ENCODE results near the gene FANCI. TPM values are rescaled to one million over a fixed set of nuclear protein-coding genes. Genes with fewer than 3 reads are reported as not detected.

FANCI gene
- polyA plus RNA-seq, 2 donors = 6.6 to 10.4 TPM

DNA sequence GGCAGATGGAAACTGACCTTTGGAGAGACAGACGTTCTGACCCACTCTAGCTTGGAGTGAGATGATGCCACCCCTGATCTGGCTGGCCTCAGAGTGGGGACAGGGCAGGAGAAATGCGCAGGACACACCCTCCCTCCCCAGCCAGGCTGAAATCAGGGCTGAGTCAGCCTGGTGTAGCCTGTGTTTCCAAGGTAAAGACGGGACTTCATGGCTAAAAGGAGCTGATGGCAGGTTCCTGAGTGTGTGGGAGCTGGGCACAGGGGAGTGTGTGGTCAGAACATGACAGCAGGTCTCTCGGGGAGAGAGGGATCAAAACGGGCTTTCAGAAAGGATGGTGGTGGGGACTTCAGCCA, 105.4 kb downstream of the FANCI start:
- Histone ChIP-seq H3K4me1 (ENCODE audit: control insufficient read depth in 2 of 2, insufficient read depth in 2 of 2, low read length in 1 of 2) (no peaks in the 10 kb centered on the region), H3K4me3 (ENCODE audit: low read depth in 1 of 2, low read length in 2 of 2) (no peak overlapping the region), H3K9me3 (ENCODE audit: control insufficient read depth in 2 of 2, insufficient read depth in 1 of 2, low read depth in 1 of 2, low read length in 1 of 2) (no peaks in the 10 kb centered on the region), H3K27ac (ENCODE audit: low read depth in 2 of 2, low read length in 1 of 2) (no peak overlapping the region), H3K36me3 (ENCODE audit: control insufficient read depth in 2 of 2, insufficient read depth in 2 of 2, low read length in 1 of 2) (no peaks in the 10 kb centered on the region), H3K27me3 (ENCODE audit: control insufficient read depth in 1 of 2, insufficient read depth in 2 of 2, low read length in 2 of 2) (no peaks in the 10 kb centered on the region)
- WGBS, 2 donors = 67 to 69% methylated on average over 5 of the region's 5 CpGs

DNA sequence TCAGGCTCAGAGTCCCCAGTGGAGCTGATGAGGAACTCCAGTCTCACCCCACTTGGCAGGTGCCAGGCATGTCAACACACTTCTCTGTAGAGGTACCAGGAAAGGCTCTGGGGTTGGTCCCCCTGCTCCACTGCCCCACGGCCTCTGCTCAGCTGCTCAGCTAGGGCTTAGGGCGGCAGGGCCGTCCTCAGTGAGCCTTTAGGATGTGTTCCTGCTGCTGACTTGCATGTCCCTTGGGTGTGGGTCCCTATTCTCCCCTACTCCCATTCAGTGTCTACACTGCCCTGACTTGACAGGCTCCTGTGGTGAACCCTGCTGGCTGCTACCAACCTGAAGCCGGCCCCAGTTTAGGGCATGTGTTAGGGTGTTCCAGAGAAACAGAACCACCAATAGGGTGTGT, 108.7 kb downstream of the FANCI start:
- no peaks in the 10 kb centered on the region for H3K36me3 ChIP-seq (ENCODE audit: control insufficient read depth in 2 of 2, insufficient read depth in 2 of 2, low read length in 1 of 2)
- H3K9me3 ChIP-seq (ENCODE audit: control insufficient read depth in 2 of 2, insufficient read depth in 1 of 2, low read depth in 1 of 2, low read length in 1 of 2) = no peaks in the 10 kb centered on the region
- H3K27me3 ChIP-seq (ENCODE audit: control insufficient read depth in 1 of 2, insufficient read depth in 2 of 2, low read length in 2 of 2) = peaks cover 2 to 4% of the 10 kb centered on the region in 2 donors
- H3K27ac ChIP-seq (ENCODE audit: low read depth in 2 of 2, low read length in 1 of 2) = no peak overlapping the region
- 63 to 68% methylated on average over 4 of the region's 4 CpGs for WGBS, 2 donors
- H3K4me3 ChIP-seq (ENCODE audit: low read depth in 1 of 2, low read length in 2 of 2) = no peak overlapping the region
- H3K4me1 ChIP-seq (ENCODE audit: control insufficient read depth in 2 of 2, insufficient read depth in 2 of 2, low read length in 1 of 2) = no peaks in the 10 kb centered on the region

DNA sequence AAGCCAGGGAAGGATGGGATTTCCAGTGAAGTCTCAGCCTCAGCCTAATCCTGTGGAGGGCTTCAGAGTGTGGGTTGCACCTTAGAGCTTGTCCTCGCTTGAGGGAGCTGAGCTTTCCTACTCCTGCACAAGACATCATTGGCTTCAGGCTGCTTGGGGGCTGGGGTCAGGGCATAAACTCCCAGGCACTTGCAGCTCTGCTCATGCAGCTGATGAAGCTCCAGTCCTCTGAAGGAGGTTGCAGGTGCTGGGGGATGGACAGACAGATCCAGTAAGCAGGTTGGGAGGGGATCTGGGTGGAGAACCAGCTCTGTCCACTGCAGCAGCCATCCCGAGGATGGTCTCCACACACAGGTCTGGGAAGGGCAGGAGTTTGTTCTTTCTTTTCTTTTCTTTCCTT, 110.2 kb downstream of the FANCI start:
- H3K4me1 ChIP-seq (ENCODE audit: control insufficient read depth in 2 of 2, insufficient read depth in 2 of 2, low read length in 1 of 2) = peaks cover 0 to 6% of the 10 kb centered on the region in 2 donors
- no peak overlapping the region for H3K4me3 ChIP-seq (ENCODE audit: low read depth in 1 of 2, low read length in 2 of 2)
- peaks cover 2 to 9% of the 10 kb centered on the region in 2 donors for H3K27me3 ChIP-seq (ENCODE audit: control insufficient read depth in 1 of 2, insufficient read depth in 2 of 2, low read length in 2 of 2)
- no peaks in the 10 kb centered on the region for H3K9me3 ChIP-seq (ENCODE audit: control insufficient read depth in 2 of 2, insufficient read depth in 1 of 2, low read depth in 1 of 2, low read length in 1 of 2)
- no peaks in the 10 kb centered on the region for H3K36me3 ChIP-seq (ENCODE audit: control insufficient read depth in 2 of 2, insufficient read depth in 2 of 2, low read length in 1 of 2)
- H3K27ac ChIP-seq (ENCODE audit: low read depth in 2 of 2, low read length in 1 of 2) = no peak overlapping the region
- 72 to 74% methylated on average over 2 of the region's 2 CpGs for WGBS, 2 donors

DNA sequence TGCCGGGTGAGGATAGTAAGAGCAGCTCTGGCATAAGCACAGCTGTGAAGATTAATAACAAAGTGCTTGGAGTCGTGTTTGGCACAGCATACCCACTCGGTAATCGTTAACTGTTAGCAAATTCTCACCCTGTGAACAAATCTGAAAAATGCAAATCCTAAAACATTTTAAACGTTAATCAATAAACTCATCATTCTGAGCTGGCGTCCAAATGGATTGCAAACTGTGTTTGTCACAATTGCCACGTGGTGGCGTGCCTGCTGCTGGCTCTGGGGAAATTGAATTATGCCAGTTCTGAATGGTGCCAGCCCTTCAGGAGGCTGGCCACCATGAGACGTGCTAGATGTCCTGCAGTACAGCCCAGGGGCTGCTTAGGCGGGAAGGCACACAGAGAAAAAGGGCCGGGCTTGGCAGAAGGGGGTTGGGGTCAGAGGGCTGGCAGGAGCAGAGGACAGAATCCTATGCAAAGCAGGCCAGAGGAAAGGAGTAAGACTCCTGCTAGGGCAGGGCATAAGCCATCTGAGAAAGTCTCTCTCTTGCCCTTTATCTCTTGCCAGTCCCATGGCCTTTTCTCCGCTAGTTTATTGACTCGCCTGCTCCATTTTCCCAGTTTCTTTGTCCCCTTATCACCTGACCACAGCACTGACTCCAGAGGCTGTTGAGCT, 113.0 kb downstream of the FANCI start:
- no peak overlapping the region for H3K4me3 ChIP-seq (ENCODE audit: low read depth in 1 of 2, low read length in 2 of 2)
- H3K27me3 ChIP-seq (ENCODE audit: control insufficient read depth in 1 of 2, insufficient read depth in 2 of 2, low read length in 2 of 2) = peaks cover 7 to 9% of the 10 kb centered on the region in 2 donors
- H3K36me3 ChIP-seq (ENCODE audit: control insufficient read depth in 2 of 2, insufficient read depth in 2 of 2, low read length in 1 of 2) = no peaks in the 10 kb centered on the region
- WGBS, 2 donors = 25 to 30% methylated on average over 13 of the region's 13 CpGs
- H3K27ac ChIP-seq (ENCODE audit: low read depth in 2 of 2, low read length in 1 of 2) = no peak overlapping the region
- H3K9me3 ChIP-seq (ENCODE audit: control insufficient read depth in 2 of 2, insufficient read depth in 1 of 2, low read depth in 1 of 2, low read length in 1 of 2) = peaks cover 0 to 5% of the 10 kb centered on the region in 2 donors
- peaks cover 0 to 9% of the 10 kb centered on the region in 2 donors for H3K4me1 ChIP-seq (ENCODE audit: control insufficient read depth in 2 of 2, insufficient read depth in 2 of 2, low read length in 1 of 2)

DNA sequence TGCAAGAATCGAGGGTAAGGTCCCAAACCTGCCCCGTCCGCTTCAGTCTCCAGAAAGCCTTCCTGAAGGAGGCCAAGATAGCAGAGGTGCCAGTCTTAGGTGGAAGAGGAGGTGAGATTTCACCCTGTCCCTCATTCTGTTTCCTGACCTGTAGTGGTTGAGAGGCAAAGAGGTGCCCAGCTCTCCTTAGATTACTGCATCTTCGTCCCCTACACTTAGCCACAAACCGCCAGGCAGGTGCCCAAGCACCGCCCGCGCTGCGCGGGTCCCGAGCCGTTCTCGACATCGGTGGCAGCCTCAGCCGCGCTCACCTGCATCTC, 114.6 kb downstream of the FANCI start:
- Histone ChIP-seq H3K9me3 (ENCODE audit: control insufficient read depth in 2 of 2, insufficient read depth in 1 of 2, low read depth in 1 of 2, low read length in 1 of 2) (peaks cover 0 to 8% of the 10 kb centered on the region in 2 donors), H3K27ac (ENCODE audit: low read depth in 2 of 2, low read length in 1 of 2) (no peak overlapping the region), H3K27me3 (ENCODE audit: control insufficient read depth in 1 of 2, insufficient read depth in 2 of 2, low read length in 2 of 2) (peaks cover 9 to 18% of the 10 kb centered on the region in 2 donors), H3K4me1 (ENCODE audit: control insufficient read depth in 2 of 2, insufficient read depth in 2 of 2, low read length in 1 of 2) (peaks cover 6 to 15% of the 10 kb centered on the region in 2 donors), H3K36me3 (ENCODE audit: control insufficient read depth in 2 of 2, insufficient read depth in 2 of 2, low read length in 1 of 2) (no peaks in the 10 kb centered on the region), H3K4me3 (ENCODE audit: low read depth in 1 of 2, low read length in 2 of 2) (peak overlapping the region in 1 of 2 donors; percentile 25)
- WGBS, 2 donors = 5 to 7% methylated on average over 16 of the region's 16 CpGs

DNA sequence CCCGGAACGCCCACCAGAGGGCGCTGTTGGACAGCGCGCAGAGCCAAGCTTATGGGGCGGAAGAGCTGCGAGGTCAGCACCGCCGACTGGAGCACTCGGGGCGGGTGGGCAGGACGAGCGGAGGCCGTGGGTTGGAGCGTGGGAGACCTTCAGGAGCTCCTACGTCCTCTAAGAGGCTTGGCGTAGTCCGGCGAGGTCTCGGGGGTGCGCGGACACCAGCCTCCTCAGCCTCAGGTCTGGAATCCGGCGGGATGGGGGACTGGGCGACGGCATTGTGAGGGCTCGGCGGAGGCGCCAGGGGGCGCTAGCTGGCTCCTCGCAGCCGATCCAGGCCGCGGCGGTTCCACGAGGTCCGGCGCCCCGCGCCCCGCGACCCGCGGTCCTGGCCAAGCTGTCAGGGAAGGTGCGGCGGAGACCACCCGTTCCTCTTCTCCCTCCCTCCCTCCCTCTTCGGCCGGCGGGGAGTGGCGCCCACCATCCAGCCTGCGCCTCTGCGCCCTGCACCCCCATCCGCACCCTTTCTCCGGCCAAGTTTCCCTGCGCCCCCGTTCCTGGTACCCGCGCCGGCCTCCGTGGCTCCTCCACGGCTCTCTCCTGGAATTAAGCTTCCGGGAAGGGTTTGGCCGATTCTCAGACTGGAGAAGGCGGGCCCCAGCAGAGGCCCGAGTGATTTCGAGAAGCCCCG, 115.1 kb downstream of the FANCI start:
- H3K4me3 ChIP-seq (ENCODE audit: low read depth in 1 of 2, low read length in 2 of 2) = peak overlapping the region; percentile 25 to 47
- H3K9me3 ChIP-seq (ENCODE audit: control insufficient read depth in 2 of 2, insufficient read depth in 1 of 2, low read depth in 1 of 2, low read length in 1 of 2) = peaks cover 0 to 8% of the 10 kb centered on the region in 2 donors
- peaks cover 6 to 15% of the 10 kb centered on the region in 2 donors for H3K4me1 ChIP-seq (ENCODE audit: control insufficient read depth in 2 of 2, insufficient read depth in 2 of 2, low read length in 1 of 2)
- peaks cover 9 to 21% of the 10 kb centered on the region in 2 donors for H3K27me3 ChIP-seq (ENCODE audit: control insufficient read depth in 1 of 2, insufficient read depth in 2 of 2, low read length in 2 of 2)
- WGBS, 2 donors = 3% methylated on average over 66 to 68 of the region's 68 CpGs
- H3K27ac ChIP-seq (ENCODE audit: low read depth in 2 of 2, low read length in 1 of 2) = no peak overlapping the region
- no peaks in the 10 kb centered on the region for H3K36me3 ChIP-seq (ENCODE audit: control insufficient read depth in 2 of 2, insufficient read depth in 2 of 2, low read length in 1 of 2)

DNA sequence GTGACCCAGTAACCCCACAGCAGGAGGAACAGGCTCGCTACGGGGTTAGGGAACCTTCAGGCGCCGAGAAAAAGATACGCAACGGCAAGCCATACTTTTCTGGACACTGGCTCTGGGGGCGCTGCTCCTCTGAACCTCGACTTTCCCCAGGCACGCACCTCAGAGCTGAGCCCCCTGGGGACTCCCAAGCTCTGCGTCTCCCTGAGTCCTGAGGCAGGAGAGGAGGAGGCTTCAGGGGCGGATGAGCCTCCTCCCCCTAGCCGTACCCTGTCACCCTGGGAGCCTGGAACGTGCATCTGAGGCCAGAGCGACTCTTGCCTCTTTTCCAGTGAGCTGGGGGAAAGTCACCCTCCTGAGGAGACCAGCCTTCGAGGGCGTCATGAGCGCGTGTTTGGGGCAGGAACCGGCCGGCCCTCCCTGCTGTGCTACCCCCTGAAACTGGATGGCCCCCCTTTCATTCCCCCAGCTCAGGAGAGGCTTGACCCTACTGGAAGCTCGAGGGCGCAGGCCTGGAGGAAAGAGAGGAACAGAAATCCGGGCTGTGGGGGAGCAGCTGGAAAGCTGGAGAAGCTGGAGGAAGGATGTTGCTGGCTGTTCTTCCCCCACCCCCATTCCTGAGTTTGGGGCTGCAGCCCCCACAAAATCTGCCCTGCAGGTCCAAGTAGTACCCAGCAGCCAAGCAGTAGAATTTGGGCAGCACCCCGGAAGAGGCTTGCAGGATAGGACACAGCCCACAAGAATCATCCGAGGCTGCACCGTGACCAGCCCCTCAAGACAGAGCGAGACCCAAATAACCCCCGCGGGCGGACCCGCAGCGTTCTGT, 115.9 kb downstream of the FANCI start:
- WGBS, 2 donors = 10 to 12% methylated on average over 32 of the region's 32 CpGs
- peaks cover 6 to 15% of the 10 kb centered on the region in 2 donors for H3K4me1 ChIP-seq (ENCODE audit: control insufficient read depth in 2 of 2, insufficient read depth in 2 of 2, low read length in 1 of 2)
- H3K4me3 ChIP-seq (ENCODE audit: low read depth in 1 of 2, low read length in 2 of 2) = no peak overlapping the region
- no peak overlapping the region for H3K27ac ChIP-seq (ENCODE audit: low read depth in 2 of 2, low read length in 1 of 2)
- H3K27me3 ChIP-seq (ENCODE audit: control insufficient read depth in 1 of 2, insufficient read depth in 2 of 2, low read length in 2 of 2) = peaks cover 9 to 23% of the 10 kb centered on the region in 2 donors
- no peaks in the 10 kb centered on the region for H3K36me3 ChIP-seq (ENCODE audit: control insufficient read depth in 2 of 2, insufficient read depth in 2 of 2, low read length in 1 of 2)
- peaks cover 0 to 8% of the 10 kb centered on the region in 2 donors for H3K9me3 ChIP-seq (ENCODE audit: control insufficient read depth in 2 of 2, insufficient read depth in 1 of 2, low read depth in 1 of 2, low read length in 1 of 2)

DNA sequence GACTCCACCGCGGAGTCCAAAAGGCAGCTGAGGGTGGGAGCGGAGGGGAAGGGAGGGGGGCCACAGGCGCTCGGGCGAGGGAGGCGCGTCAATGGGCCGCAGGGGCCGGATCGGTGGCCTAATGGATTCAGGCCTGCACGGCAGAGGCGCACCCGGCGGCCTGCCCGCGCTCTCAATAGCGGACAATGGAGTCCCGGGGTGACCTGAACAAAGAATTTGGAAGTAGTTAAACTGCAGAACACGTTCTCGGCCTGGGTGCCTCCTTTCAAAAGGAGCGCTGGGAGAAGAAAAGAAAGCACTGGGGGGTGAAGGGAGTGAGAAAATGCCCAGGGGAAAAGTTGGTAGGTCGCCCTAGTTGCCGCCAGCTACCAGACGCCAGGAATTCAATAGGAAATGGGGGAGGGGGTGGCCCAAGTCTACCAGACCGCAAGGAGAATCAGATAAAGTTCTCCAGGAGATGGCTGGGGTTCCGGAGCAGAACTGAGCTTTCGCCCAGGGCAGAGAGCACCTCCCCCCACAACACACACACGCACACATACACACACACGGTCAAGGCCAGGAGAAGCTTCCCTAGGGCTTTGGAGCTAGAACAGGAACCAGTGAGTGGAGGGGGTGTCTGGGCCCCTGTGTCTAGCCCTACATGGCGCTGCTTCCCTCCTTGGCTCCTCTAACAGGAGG, 116.7 kb downstream of the FANCI start:
- Histone ChIP-seq H3K36me3 (ENCODE audit: control insufficient read depth in 2 of 2, insufficient read depth in 2 of 2, low read length in 1 of 2) (no peaks in the 10 kb centered on the region), H3K4me1 (ENCODE audit: control insufficient read depth in 2 of 2, insufficient read depth in 2 of 2, low read length in 1 of 2) (peaks cover 6 to 15% of the 10 kb centered on the region in 2 donors), H3K27ac (ENCODE audit: low read depth in 2 of 2, low read length in 1 of 2) (no peak overlapping the region), H3K4me3 (ENCODE audit: low read depth in 1 of 2, low read length in 2 of 2) (no peak overlapping the region), H3K9me3 (ENCODE audit: control insufficient read depth in 2 of 2, insufficient read depth in 1 of 2, low read depth in 1 of 2, low read length in 1 of 2) (peaks cover 0 to 8% of the 10 kb centered on the region in 2 donors), H3K27me3 (ENCODE audit: control insufficient read depth in 1 of 2, insufficient read depth in 2 of 2, low read length in 2 of 2) (peaks cover 9 to 23% of the 10 kb centered on the region in 2 donors)
- whole genome bisulfite sequencing, 2 donors = 6 to 10% methylated on average over 30 to 31 of the region's 31 CpGs

DNA sequence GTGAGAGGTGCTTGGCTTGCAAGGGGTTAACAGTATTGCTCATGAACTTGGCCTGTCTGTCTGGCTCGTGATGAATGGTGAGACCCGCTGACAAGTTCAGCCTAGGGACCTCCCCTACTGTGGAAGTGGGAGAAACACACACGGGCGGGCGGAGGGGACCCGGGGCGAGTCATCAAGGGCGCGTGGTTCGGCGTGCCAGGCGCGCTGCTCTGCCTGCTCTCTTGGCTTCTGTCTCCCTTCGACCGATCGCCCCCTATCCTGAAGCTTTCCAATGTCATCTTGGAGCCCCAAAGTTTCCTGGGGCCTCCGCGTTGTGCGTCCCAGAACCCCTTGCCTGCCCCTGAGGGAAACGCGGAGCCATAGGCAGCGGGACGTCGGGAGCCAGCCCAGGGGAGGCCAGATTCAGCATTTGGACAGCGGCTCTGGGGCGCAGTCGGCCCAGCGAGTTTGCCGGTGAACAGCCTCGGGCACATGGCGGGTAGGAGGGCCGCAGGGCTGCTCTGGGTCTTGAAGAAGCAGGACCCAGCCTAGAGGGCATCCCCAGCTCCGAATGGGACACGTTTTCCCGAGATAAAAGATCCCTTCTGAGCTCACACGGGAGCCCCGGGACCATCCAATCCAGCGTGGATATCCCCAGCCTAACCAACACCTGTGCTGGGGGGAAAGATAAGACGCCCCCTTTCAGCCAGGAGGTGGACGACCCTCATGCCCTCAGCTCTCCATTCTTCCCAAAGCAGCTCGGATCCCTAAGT, 117.8 kb downstream of the FANCI start:
- WGBS, 2 donors = 10 to 11% methylated on average over 41 of the region's 41 CpGs
- H3K36me3 ChIP-seq (ENCODE audit: control insufficient read depth in 2 of 2, insufficient read depth in 2 of 2, low read length in 1 of 2) = no peaks in the 10 kb centered on the region
- peaks cover 6 to 15% of the 10 kb centered on the region in 2 donors for H3K4me1 ChIP-seq (ENCODE audit: control insufficient read depth in 2 of 2, insufficient read depth in 2 of 2, low read length in 1 of 2)
- H3K27ac ChIP-seq (ENCODE audit: low read depth in 2 of 2, low read length in 1 of 2) = no peak overlapping the region
- H3K9me3 ChIP-seq (ENCODE audit: control insufficient read depth in 2 of 2, insufficient read depth in 1 of 2, low read depth in 1 of 2, low read length in 1 of 2) = peaks cover 0 to 8% of the 10 kb centered on the region in 2 donors
- peaks cover 9 to 23% of the 10 kb centered on the region in 2 donors for H3K27me3 ChIP-seq (ENCODE audit: control insufficient read depth in 1 of 2, insufficient read depth in 2 of 2, low read length in 2 of 2)
- H3K4me3 ChIP-seq (ENCODE audit: low read depth in 1 of 2, low read length in 2 of 2) = no peak overlapping the region
